MM.1S (cell line): ENCODE data around the gene OTOP2.

ENCODE experiments used
- CTCF ChIP-seq: fragments of 300-600 bp; sonication (generic); IDR thresholded peaks from 2 replicates; pipeline ENCODE4 v1.5.1; 2016; ENCODE audit warnings: antibody characterized with exemption, low read length, mixed read lengths
- EZH2 ChIP-seq: fragments of 300-600 bp; sonication (generic); optimal IDR thresholded peaks from 2 replicates; pipeline ENCODE3; 2017; ENCODE audit warnings: low read depth, mild to moderate bottlenecking, antibody characterized with exemption, low read length, mixed read lengths
- EZH2phosphoT487 ChIP-seq: fragments of 300-600 bp; sonication (generic); IDR thresholded peaks from 2 replicates; pipeline ENCODE4 v1.6.1; 2018; ENCODE audit warnings: antibody characterized with exemption, low read length

- TF ChIP-seq CTCF (no peak), EZH2 (no peak), EZH2phosphoT487 (no peak)
These were observed 35.9 kb downstream of the OTOP2 start for GRCh38 chr17:74959826-74960515.
